MM.1S (cell line): Measurements from ENCODE around the gene KLHL35.

Experiments
- DNase-seq: peaks from one replicate; pipeline ENCODE4 v3.0.0-alpha.2; 2015
- H2AFZ ChIP-seq: fragments of 300-600 bp; sonication (generic); 2 replicates; pipeline ENCODE4 v1.6.0; 2016; ENCODE audit warnings: antibody characterized with exemption, low read length
- H3F3A ChIP-seq: fragments of 300-600 bp; sonication (generic); 2 replicates; pipeline ENCODE4 v1.6.1; 2016; ENCODE audit warnings: mild to moderate bottlenecking, antibody characterized with exemption, low read length, moderate library complexity, mixed read lengths; ENCODE audit not compliant: insufficient read depth
- H3K27ac ChIP-seq: fragments of 300-600 bp; sonication (generic); 2 replicates; pipeline ENCODE4 v1.5.1; 2016; ENCODE audit warnings: mild to moderate bottlenecking, low read length
- H3K27me3 ChIP-seq: fragments of 300-600 bp; sonication (generic); replicated peaks from 2 replicates; pipeline ENCODE4 v1.6.0; 2016; ENCODE audit warnings: low read length; ENCODE audit not compliant: insufficient read depth
- H3K36me3 ChIP-seq: fragments of 300-600 bp; sonication (generic); replicated peaks from 2 replicates; pipeline ENCODE4 v1.6.1; 2016; ENCODE audit warnings: mild to moderate bottlenecking, low read length, mixed read lengths; ENCODE audit not compliant: insufficient read depth
- H3K4me1 ChIP-seq: fragments of 300-600 bp; sonication (generic); 2 replicates; pipeline ENCODE4 v1.6.1; 2016; ENCODE audit warnings: low read length, mixed read lengths
- H3K4me2 ChIP-seq: fragments of 300-600 bp; sonication (generic); 2 replicates; pipeline ENCODE4 v1.6.0; 2016; ENCODE audit warnings: low read depth, low read length
- H3K4me3 ChIP-seq: fragments of 300-600 bp; sonication (generic); 2 replicates; pipeline ENCODE4 v1.5.1; 2016; ENCODE audit warnings: low read length, mixed read lengths
- H3K79me2 ChIP-seq: fragments of 300-600 bp; sonication (generic); 2 replicates; pipeline ENCODE4 v1.6.1; 2016; ENCODE audit warnings: mixed run types, low read length, mixed read lengths
- H3K9ac ChIP-seq: fragments of 300-600 bp; sonication (generic); 2 replicates; pipeline ENCODE4 v1.6.1; 2016; ENCODE audit warnings: low read length, mixed read lengths
- H3K9me2 ChIP-seq: fragments of 300-600 bp; sonication (generic); replicated peaks from 2 replicates; pipeline ENCODE4 v1.6.1; 2016; ENCODE audit warnings: mild to moderate bottlenecking, low read length, mixed read lengths; ENCODE audit not compliant: insufficient read depth
- H3K9me3 ChIP-seq: fragments of 300-600 bp; sonication (generic); replicated peaks from 2 replicates; pipeline ENCODE4 v1.6.1; 2016; ENCODE audit warnings: mild to moderate bottlenecking, low read length, mixed read lengths; ENCODE audit not compliant: insufficient read depth
- H4K20me1 ChIP-seq: fragments of 300-600 bp; sonication (generic); 2 replicates; pipeline ENCODE4 v1.6.1; 2016; ENCODE audit warnings: mild to moderate bottlenecking, low read length, moderate library complexity, mixed read lengths; ENCODE audit not compliant: insufficient read depth
- EZH2 ChIP-seq: fragments of 300-600 bp; sonication (generic); optimal IDR thresholded peaks from 2 replicates; pipeline ENCODE3; 2017; ENCODE audit warnings: low read depth, mild to moderate bottlenecking, antibody characterized with exemption, low read length, mixed read lengths
- EZH2phosphoT487 ChIP-seq: fragments of 300-600 bp; sonication (generic); IDR thresholded peaks from 2 replicates; pipeline ENCODE4 v1.6.1; 2018; ENCODE audit warnings: antibody characterized with exemption, low read length
- TF ChIP-seq, protein P1 (sequence below): fragments of 300-600 bp; sonication (generic); IDR thresholded peaks from 2 replicates; pipeline ENCODE4 v1.5.1; 2016; ENCODE audit warnings: antibody characterized with exemption, low read length, mixed read lengths

KLHL35 gene

DNA sequence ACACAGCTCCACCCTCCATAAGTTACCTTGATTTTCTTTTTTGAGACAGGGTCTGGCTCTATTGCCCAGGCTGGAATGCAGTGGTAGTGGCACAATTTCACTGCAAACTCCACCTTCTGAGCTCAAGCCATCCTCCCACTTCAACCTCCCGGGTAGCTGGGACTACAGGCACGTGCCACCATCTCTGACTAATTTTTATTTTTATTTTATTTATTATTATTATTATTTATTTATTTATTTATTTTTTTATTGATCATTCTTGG lies 24.1 kb downstream of the KLHL35 start:
- Histone ChIP-seq H3K79me2 (peaks cover 44% of the 10 kb centered on the region), H2AFZ (no peak overlapping the region), H3K4me1 (no peaks in the 10 kb centered on the region), H3K36me3 (peaks cover 26% of the 10 kb centered on the region; the same call in 1 of the 2 replicates), H3F3A (peaks cover 30% of the 10 kb centered on the region), H3K4me2 (no peak overlapping the region), H3K9me2 (no peaks in the 10 kb centered on the region), H3K27me3 (no peaks in the 10 kb centered on the region), H3K27ac (no peak overlapping the region), H3K9ac (no peak overlapping the region), H3K9me3 (no peaks in the 10 kb centered on the region), H3K4me3 (no peak overlapping the region), H4K20me1 (peaks cover 38% of the 10 kb centered on the region)
- TF ChIP-seq EZH2 = no peak
- TF ChIP-seq EZH2phosphoT487 = no peak
- TF ChIP-seq, protein P1, sequence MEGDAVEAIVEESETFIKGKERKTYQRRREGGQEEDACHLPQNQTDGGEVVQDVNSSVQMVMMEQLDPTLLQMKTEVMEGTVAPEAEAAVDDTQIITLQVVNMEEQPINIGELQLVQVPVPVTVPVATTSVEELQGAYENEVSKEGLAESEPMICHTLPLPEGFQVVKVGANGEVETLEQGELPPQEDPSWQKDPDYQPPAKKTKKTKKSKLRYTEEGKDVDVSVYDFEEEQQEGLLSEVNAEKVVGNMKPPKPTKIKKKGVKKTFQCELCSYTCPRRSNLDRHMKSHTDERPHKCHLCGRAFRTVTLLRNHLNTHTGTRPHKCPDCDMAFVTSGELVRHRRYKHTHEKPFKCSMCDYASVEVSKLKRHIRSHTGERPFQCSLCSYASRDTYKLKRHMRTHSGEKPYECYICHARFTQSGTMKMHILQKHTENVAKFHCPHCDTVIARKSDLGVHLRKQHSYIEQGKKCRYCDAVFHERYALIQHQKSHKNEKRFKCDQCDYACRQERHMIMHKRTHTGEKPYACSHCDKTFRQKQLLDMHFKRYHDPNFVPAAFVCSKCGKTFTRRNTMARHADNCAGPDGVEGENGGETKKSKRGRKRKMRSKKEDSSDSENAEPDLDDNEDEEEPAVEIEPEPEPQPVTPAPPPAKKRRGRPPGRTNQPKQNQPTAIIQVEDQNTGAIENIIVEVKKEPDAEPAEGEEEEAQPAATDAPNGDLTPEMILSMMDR = no peak
- DNase-seq = no peak

DNA sequence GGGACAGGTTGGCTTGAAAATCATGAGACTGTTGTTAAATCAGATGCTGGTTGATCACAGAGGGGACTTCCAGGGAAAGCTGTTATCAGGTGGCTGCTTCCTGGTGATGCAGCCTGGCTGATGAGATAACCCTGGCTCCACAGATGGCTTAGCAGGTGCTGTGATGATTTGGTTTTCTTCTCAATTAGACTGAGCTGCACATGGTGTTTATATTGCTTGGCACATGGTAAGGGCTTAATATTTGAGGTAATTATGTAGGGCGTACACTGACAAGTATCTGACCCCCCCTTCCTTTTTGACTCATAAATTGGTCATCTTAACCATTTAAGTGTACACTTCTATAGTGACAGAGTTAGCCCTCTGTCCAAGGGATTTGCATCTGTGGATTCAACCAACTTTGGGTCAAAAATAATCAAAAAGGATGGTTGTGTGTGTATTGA lies 26.6 kb downstream of the KLHL35 start:
- Histone ChIP-seq H3K9me3 (no peaks in the 10 kb centered on the region), H3K9me2 (no peaks in the 10 kb centered on the region), H4K20me1 (peaks cover 63% of the 10 kb centered on the region), H3K79me2 (peaks cover 69% of the 10 kb centered on the region), H3K27ac (no peak overlapping the region), H3K4me2 (no peak overlapping the region), H3K9ac (no peak overlapping the region), H2AFZ (no peak overlapping the region), H3K36me3 (peaks cover 43% of the 10 kb centered on the region), H3K4me1 (peaks cover 15% of the 10 kb centered on the region), H3K4me3 (no peak overlapping the region), H3F3A (peaks cover 42% of the 10 kb centered on the region), H3K27me3 (no peaks in the 10 kb centered on the region)
- TF ChIP-seq EZH2 (no peak), EZH2phosphoT487 (no peak)
- TF ChIP-seq, protein P1 = no peak
- DNase-seq = no peak

DNA sequence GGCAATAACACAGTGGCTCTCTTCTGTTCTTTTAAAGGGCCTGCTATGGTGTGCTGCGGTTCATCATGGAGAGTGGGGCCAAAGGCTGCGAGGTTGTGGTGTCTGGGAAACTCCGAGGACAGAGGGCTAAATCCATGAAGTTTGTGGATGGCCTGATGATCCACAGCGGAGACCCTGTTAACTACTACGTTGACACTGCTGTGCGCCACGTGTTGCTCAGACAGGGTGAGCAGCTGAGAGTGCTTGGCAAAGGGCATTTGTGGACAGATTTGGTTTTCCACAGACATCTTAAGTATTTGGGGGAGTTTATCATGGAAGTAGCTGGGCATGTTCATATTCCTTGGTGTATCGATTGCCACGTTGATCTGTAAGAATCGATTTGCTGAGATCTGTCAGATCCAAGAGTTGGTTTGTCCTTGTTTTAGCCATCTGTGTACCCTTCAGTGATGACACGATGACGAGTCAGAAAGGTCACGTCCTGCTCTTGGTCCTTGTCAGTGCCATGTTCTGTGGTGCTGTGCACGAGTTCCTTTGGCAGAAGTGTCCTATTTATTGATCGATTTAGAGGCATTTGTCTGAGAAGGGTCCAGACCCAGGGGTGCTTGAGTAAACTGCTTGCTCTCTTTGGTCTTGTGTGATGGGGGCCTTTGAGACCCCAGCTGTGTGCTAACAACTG lies 28.9 kb downstream of the KLHL35 start:
- Histone ChIP-seq H3K27me3 (no peaks in the 10 kb centered on the region), H3F3A (peaks cover 58% of the 10 kb centered on the region), H3K4me1 (peaks cover 15% of the 10 kb centered on the region), H3K9ac (no peak overlapping the region), H3K9me3 (no peaks in the 10 kb centered on the region), H4K20me1 (peaks cover 68% of the 10 kb centered on the region), H3K79me2 (peaks cover 90% of the 10 kb centered on the region), H3K4me2 (no peak overlapping the region), H3K36me3 (peaks cover 43% of the 10 kb centered on the region), H2AFZ (no peak overlapping the region), H3K27ac (no peak overlapping the region), H3K9me2 (no peaks in the 10 kb centered on the region), H3K4me3 (no peak overlapping the region)
- no peak for DNase-seq
- TF ChIP-seq EZH2phosphoT487 = no peak
- no peak for TF ChIP-seq EZH2
- TF ChIP-seq, protein P1 = no peak
